ENCODE measurements around the gene HHATL.

- TF ChIP-seq CTCF (conservative IDR thresholded peaks at IDR 0.05 in 1 of 2, IDR thresholded peaks at IDR 0.05 in 1 of 2; ENCODE audit: low read depth in 1 of 2, low read length in 2 of 2), result no peak
- TF ChIP-seq EZH2 (IDR thresholded peaks at IDR 0.05; ENCODE audit: low read length, missing control alignments), result no peak
Measured at GRCh38 chr3:42690191-42690590, 12.4 kb downstream of the HHATL start.

All from fibroblast of lung (primary cell).